Cerebellar nuclear complex (tissue), 1 donor: ENCODE data around the gene STXBP2.

Source experiments
- DNase-seq, 2 experiments: peaks; one replicate each; lab custom pipeline; 2025; lab: John Stamatoyannopoulos, UW

STXBP2 gene

GRCh38 chr19:7636691-7637373, at the start of gene STXBP2:
STXBP2 (plus strand) TSS chr19:7637110; CDS start chr19:7637150, 40 bp downstream.
- no peak for DNase-seq

DNA sequence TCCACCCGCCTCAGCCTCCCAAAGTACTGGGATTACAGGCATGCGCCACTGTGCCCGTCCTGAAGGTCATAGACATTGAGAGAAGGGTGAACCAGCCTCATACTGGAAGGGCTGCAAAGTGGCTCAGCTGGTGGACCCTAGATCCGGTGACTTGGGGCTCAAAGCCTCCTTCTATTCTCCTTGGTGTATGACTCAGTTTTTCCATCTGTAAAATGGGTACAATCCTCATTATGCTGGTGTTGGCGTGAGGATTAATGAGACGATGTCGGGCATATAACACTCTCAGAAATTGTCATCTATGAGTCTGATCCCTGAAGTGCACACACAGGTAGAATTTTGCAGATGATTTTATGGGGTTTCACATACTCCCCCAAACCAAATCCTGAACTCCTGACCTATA, 47.1 kb upstream of the STXBP2 start:
- DNase-seq: no peak

- no peak for DNase-seq
These were observed 46.7 kb upstream of the STXBP2 start for GRCh38 chr19:7590256-7590655.

GRCh38 chr19:7595466-7596133, 41.3 kb upstream of the STXBP2 start, which contains the start of gene CAMSAP3:
CAMSAP3 (plus strand) TSS chr19:7595863; CDS start chr19:7596003, 140 bp downstream.
- DNase-seq: no peak

- DNase-seq: no peak
These were observed 40.5 kb upstream of the STXBP2 start for GRCh38 chr19:7596211-7596937.

DNA sequence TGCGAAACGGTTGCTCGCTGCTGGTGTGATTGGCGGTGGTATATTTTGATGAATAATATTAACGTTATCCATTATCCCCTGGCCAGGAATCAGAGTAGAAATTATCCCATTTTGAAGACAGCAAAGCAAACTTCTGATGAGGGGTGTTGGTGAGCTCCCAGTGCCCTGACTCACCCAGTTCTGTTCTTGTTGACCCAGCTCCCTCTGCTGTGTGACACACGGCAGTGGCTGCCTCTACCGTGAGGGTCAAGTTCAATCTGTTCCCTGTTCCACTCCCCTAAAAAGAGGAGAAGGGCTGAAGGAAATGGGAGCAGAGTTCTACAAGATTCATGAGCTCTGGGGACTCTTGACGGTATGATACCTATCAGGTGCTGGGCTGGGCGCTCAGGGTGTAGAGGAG, 39.2 kb upstream of the STXBP2 start:
- DNase-seq: no peak

- no peak for DNase-seq
These were observed 38.7 kb upstream of the STXBP2 start for GRCh38 chr19:7598180-7598579.

DNA sequence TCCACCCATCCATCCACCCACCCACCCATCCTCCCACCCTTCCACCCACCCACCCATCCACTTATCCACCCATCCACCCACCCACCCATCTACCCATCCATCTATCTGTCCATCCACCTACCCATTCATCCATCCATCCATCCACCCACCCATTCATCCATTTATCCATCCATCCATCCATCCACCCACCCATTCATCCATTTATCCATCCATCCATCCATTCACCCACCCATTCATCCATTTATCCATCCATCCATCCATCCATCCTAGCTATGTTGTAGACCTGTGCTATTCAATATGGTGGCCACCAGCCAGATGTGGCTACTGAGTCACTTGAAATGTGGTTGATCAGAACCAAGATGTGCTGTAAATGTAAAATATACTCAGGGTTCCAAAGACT, 36.2 kb upstream of the STXBP2 start:
- no peak for DNase-seq

DNA sequence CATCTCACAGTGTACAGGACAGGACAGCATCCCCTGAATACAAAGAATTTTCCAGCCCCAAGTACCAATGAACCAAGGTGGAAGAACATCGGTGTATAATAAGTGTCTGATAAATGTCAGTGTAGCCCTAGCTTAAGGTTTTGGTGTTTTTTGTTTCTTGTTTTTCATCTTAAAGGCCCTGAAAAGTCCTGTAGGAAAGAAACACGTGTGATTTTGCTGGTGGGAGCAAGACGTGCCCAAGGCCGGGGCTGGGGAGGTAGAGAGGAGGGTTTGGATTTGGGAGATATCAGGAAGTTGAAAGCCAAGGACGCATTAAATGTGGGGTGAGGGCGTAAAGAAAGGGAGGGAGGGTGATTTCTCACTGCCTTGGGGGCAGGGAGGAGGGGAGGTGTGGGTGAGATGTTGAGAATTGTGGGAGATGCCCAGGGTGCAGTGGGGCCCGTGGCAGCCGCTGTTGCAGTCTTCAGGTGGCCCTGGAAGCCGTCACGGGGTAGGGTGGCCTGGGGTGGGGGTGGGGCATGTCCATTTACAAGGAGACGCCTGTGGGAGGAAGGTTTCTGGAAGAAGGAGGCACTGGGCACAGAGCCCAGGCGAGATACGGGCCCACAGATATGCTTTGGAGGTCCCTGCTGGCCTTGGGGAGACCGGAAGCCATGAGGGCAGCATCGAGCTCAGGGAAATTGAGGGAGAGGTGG, 34.5 kb upstream of the STXBP2 start:
- no peak for DNase-seq

- no peak for DNase-seq
These were observed 33.9 kb upstream of the STXBP2 start for GRCh38 chr19:7602935-7603497.

DNA sequence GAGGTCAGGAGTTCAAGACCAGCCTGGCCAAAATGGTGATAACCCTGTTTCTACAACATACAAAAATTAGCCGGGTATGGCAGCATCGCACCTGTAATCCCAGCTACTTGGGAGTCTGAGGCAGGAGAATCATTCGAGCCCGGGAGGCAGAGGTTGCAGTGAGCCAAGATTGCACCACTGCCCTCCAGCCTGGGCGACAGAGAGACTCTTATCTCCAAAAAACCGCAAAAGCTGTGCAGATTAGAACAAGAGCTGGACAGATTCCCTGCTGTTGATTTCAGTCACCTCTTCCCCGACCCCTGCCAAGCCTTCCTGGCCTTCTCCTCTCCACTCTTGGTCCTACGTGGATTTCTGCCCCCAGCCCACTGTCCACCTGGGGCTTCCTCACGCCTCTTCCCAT, 33.0 kb upstream of the STXBP2 start:
- DNase-seq: no peak

GRCh38 chr19:7605490-7606222, 31.3 kb upstream of the STXBP2 start:
- no peak for DNase-seq

- no peak for DNase-seq
These were observed 30.6 kb upstream of the STXBP2 start for GRCh38 chr19:7606289-7606688.

DNA sequence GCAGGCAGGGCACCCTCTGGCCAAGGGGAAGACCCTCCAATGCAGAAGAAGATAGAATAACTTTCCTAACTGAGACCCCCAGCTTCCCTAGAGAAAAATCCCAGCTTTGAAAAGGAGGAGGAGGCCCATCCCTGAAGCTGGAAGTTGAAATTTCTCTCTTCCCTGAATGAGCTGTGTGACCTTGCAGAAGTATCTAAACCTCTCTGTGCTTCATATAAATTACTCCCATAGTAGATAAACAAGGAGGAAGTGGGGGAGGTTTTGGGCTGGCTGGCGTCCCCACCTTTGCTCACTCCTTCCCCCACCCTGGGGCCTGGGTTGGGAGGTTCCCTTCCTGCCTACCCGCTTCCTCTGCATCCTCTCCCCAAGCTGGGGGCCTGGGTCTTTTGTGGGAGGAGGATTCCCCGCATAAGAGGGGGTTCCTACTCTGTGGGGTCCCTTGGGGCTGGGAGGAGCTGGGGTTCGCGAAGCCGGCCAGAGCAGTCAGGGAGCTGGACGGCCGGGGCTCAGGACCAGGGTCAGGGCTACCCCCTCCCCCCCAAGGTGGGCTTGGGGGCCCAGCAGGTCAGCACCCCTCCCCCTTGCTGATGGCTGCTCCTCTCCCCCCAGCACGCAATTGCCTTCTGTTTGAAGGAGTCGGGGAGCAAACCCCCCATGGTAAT, 29.6 kb upstream of the STXBP2 start:
- DNase-seq: no peak

- DNase-seq: no peak
These were observed 28.9 kb upstream of the STXBP2 start for GRCh38 chr19:7607874-7608560.

DNA sequence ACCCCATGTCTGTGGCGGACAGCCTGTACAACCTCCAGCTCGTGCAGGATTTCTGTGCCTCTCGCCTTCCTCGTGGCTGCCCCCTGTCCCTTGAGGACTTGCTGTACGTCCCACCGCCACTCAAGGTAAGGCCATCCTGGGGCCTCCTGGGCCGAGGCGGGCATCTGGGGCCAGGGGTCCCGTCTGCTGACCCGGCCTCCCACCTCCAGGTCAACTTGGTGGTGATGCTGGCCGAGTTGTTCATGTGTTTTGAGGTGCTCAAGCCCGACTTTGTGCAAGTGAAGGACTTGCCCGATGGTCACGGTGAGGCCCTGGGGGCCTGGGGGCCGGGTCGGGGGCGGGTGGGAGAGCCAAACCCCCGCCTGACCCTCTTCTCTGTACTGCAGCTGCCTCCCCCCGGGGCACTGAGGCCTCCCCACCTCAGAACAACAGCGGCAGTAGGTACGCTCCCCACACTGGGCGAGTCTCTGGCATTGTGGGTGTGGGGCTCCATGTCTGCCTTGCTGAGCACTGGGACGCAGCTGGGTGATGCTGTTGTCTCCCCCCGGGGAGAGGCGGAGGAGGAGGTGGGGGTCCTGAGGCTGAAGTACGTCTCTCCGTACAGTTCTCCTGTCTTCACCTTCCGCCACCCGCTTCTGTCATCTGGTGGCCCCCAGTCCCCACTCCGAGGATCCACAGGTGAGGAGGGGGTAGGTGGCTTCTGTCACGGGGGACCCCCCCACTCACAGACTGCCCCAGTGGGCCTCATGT, 26.2 kb upstream of the STXBP2 start:
- no peak for DNase-seq

DNA sequence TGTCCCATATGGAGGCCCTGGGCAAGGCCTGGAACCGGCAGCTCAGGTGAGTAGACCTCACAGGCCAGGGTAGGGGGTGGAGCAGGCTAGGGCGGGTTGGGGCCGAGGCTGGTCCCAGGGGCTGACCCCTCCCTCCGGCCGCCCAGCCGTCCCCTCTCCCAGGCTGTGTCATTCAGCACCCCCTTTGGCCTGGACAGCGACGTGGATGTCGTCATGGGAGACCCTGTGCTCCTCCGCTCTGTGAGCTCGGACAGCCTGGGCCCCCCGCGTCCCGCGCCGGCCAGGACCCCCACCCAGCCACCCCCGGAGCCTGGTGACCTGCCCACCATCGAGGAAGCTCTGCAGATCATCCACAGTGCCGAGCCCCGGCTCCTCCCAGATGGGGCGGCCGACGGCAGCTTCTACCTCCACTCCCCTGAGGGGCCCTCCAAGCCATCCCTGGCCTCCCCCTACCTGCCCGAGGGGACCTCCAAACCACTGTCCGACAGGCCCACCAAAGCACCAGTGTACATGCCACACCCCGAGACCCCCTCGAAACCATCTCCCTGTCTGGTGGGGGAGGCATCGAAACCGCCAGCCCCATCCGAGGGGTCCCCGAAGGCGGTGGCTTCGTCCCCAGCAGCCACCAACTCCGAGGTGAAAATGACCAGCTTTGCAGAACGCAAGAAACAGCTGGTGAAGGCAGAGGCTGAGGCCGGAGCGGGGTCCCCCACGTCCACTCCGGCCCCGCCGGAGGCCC, 25.2 kb upstream of the STXBP2 start:
- no peak for DNase-seq
